GM10248 (cell line): Measurements from ENCODE around the gene AARS2.

Experiments used
- CTCF ChIA-PET: fragments of 300-600 bp; sonication (Branson Sonifier 250); formaldehyde crosslinking; extraction: SDS; loops from one replicate; lab custom pipeline; 2021; ENCODE audit warnings: antibody characterized with exemption; lab: Yijun Ruan, JAX
- POLR2A ChIA-PET: fragments of 350-650 bp; sonication (Branson Sonifier 250); formaldehyde crosslinking; extraction: SDS; loops from one replicate; lab custom pipeline; 2020; ENCODE audit warnings: antibody characterized with exemption; lab: Yijun Ruan, JAX
- DNase-seq: peaks from one replicate; pipeline ENCODE4 v3.0.0; 2012; ENCODE audit errors: extremely low spot score
- CTCF ChIP-seq: IDR thresholded peaks from 2 replicates; pipeline ENCODE4 v1.5.1; 2012; ENCODE audit warnings: mild to moderate bottlenecking, low read depth; ENCODE audit errors: extremely low read depth, missing control alignments, control extremely low read depth

AARS2 gene

DNA sequence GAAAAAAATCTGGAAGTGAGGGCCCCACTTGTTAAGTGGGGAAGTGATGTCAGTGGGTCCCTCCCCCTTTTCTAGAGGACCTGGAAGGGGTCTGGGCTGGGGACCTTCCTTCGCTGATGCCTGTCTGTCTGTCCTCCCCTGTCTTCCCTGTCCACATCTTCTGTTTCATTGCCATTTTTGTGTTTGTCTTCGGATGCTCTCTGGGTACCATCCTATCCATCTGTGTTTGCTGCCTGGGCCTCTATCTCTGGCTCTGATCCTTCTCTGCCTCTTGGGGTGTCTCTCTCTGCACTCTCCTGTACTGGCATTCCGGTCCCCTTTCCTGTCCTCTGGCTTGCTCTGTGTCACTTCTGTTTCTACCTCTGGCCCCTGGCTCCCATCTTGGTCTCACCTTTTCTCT, 40.6 kb downstream of the AARS2 start:
- ChIA-PET POLR2A (no interaction called here), CTCF (interaction anchor here (0.9 kb wide), 1 partner anchor 59 kb away, joined by 4 read pairs; no protein-coding TSS in a partner anchor)
- DNase-seq, result no peak
- TF ChIP-seq CTCF, result no peak

GRCh38 chr6:44271914-44272313, 41.2 kb downstream of the AARS2 start:
- ChIA-PET CTCF (interaction anchor here (0.6 to 0.9 kb wide), 2 partner anchors 60 to 198 kb away, joined by 3 to 4 read pairs; no protein-coding TSS in a partner anchor), POLR2A (no interaction called here)
- TF ChIP-seq CTCF, result no peak
- no peak for DNase-seq

DNA sequence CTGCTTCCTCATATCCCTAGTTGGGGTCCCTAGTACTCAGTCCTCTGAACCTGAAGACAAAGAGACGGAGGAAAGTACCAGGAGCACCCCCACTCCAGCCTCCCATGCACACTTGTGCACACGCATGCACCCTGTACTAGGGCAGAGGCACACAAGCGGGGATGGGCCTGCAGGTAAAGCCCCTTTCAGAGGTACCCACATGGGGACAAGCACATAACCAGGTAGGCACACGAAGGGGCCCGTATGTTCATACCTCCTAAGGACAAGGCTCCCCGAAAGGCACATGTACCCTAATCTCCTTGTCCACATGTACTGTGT, 41.8 kb downstream of the AARS2 start:
- TF ChIP-seq CTCF, result no peak
- DNase-seq, result no peak
- ChIA-PET CTCF (interaction anchor here (0.8 to 0.9 kb wide), 3 partner anchors 15 to 70 kb away, joined by 3 to 4 read pairs (median 3); no protein-coding TSS in a partner anchor), POLR2A (no interaction called here)

DNA sequence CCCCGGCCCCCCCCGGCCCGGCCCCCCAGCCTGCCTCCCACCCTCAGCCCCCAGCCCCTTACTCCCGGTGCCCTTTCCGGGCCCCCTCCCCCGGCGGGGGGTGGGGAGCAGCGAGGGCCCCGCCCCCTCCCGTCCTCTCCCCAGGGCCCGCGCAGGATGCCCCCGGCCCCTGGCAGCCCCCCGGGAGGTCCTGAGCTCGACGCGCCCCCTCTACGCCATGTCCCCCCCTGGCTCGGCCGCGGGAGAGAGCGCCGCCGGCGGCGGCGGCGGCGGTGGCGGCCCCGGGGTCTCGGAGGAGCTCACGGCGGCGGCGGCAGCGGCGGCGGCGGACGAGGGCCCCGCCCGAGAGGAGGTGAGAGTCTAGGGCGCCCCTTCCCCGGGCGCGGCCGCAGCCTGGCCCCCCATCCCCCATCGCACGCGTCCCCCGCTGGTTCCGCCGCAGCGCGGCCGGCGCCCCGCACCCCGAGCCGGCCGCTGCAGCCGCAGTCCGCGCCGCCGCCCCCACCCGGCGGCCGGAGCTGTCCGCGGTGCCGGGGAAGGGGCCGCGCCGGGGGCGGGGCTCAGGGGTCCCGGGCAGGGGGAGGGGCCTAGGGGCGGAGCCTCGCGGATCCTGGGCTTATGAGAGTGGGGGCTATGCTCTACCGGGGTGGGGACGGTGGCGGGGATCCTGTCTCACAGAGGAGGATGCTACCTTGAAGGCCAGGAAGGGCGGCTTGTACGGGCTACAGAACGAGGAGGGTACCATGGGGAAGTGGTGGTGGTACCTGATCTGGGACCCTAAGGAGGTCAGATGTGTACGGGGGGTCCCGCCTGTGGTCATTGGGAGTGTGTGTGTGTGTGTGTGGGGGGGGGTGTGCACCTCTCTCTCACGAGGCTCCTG, 42.4 kb downstream of the AARS2 start:
- TF ChIP-seq CTCF, result no peak
- ChIA-PET POLR2A (no interaction called here), CTCF (interaction anchor here (0.8 to 7.3 kb wide), 6 partner anchors 14 to 71 kb away, joined by 3 to 182 read pairs (median 22); partner anchors contain the start of gene AARS2)
- no peak for DNase-seq

DNA sequence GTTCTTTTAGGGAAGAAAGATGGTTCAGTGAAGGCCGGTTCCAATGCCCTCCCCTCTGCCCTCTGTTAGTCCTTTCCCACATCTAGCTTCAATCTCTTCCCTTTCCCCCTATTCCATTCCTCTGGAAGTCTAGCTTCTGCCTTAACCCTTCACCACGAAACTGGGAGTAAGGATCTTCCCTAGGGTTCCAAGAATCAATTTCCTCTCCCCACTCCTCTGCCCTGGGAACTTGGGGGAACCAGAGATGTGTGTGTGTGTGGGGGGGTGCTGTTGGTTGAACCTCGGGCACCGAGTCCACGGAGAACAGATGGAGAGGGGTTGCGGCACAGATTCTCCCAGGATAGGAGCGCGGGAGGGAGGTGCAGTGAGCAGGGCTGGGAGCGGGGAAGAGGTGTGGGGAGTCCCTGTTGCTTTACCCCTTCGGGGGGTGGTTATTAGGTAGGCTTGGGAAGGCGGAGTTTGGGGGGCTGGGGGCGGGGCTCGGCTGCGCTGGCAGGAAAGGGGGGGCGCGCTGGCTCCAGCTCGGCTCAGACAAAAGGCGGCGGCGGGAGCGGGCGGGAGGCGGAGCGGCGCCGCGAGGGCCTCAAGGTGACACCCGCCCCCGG, 43.1 kb downstream of the AARS2 start, which contains the start of gene TMEM151B:
TMEM151B (plus strand) TSS at position 530 of the 605 bp plus-strand sequence. CDS start 293 bp downstream, outside the sequence.
- ChIA-PET CTCF (interaction anchor here (1.4 to 7.3 kb wide), 6 partner anchors 8 to 97 kb away, joined by 5 to 182 read pairs (median 29); partner anchors contain the start of gene AARS2), POLR2A (no interaction called here)
- DNase-seq, result no peak
- TF ChIP-seq CTCF, result no peak

DNA sequence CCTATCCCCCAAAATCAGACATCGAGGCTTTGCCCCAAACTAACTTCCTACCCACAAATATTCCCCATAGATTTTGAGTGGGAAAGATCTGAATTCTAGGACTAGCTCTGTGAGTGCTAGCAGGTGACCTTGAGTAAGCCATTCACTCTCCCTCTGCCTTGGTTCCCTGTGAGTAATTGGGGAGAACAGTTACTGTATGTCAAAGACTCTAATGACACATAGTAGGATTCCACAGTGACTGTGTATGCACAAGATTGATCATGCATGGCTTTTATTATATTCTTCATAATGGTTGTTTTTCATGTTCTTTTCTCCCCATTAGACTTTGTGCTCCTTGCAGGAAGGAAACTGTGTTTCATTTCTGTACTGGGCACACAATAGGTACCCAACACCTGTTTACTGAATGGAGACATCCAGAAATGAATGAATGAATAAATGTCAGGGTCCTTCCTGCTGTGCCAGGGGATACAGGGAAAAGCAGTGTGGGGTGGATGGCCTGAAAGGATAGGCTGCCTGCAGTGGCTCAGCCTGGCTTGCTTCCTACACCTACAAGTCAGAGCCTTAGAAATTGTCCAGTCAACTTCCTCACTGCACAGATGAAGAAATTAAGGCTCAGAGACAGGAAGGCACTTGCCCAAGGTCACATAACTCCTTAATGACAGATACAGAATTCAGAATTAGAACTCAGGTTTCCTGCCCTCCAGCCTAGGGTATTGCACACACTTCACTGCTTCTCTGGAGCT, 43.8 kb downstream of the AARS2 start:
- TF ChIP-seq CTCF, result no peak
- ChIA-PET CTCF (interaction anchor here (0.9 to 7.3 kb wide), 20 partner anchors 9 to 206 kb away, joined by 3 to 182 read pairs (median 7); partner anchors contain the start of gene AARS2), POLR2A (no interaction called here)
- no peak for DNase-seq
